Subcutaneous adipose tissue (tissue), 4 donors: Measurements from ENCODE around the gene TTC12. TPM values are rescaled to one million over a fixed set of nuclear protein-coding genes. Genes with fewer than 3 reads are reported as not detected.

ENCODE experiments used
- total RNA-seq, 4 donors: library from RNA; depleted of rRNA; stranded (reverse); fragments of >200 nt; gene quantifications; one replicate each; pipeline ENCODE4 v1.1.0, GENCODE V29; 2016
- TF ChIP-seq, protein P1 (sequence below): fragments of 450-650 bp; IDR thresholded peaks from one replicate; pipeline ENCODE4 v1.5.1; 2016; ENCODE audit warnings: low read depth, mild to moderate bottlenecking, control low read depth, antibody characterized with exemption, moderate library complexity

Gene TTC12
- total RNA-seq, 4 donors from 2014 or later = 10.6 to 17.7 (median 12.2) TPM

DNA sequence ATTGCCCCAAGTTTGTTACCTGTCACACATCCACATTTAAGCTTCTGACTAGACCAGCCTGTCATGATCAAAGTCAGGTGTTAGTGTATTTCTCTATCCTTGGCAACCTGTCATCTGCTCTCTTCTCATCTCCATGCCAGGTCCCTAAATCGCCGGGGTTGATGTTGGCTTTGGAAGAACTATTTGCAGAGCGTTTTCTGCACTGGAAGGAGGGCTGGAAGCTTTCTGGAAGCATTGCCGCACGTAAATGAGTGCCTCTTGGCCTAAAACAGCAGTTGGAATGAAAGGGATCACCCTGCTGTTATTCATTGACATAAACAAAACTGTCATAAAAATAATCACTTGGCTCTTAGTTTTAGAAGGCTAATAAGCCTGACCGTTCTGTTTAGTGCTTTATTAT lies 1.4 kb downstream of the TTC12 start:
- TF ChIP-seq, protein P1, sequence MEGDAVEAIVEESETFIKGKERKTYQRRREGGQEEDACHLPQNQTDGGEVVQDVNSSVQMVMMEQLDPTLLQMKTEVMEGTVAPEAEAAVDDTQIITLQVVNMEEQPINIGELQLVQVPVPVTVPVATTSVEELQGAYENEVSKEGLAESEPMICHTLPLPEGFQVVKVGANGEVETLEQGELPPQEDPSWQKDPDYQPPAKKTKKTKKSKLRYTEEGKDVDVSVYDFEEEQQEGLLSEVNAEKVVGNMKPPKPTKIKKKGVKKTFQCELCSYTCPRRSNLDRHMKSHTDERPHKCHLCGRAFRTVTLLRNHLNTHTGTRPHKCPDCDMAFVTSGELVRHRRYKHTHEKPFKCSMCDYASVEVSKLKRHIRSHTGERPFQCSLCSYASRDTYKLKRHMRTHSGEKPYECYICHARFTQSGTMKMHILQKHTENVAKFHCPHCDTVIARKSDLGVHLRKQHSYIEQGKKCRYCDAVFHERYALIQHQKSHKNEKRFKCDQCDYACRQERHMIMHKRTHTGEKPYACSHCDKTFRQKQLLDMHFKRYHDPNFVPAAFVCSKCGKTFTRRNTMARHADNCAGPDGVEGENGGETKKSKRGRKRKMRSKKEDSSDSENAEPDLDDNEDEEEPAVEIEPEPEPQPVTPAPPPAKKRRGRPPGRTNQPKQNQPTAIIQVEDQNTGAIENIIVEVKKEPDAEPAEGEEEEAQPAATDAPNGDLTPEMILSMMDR = no peak

DNA sequence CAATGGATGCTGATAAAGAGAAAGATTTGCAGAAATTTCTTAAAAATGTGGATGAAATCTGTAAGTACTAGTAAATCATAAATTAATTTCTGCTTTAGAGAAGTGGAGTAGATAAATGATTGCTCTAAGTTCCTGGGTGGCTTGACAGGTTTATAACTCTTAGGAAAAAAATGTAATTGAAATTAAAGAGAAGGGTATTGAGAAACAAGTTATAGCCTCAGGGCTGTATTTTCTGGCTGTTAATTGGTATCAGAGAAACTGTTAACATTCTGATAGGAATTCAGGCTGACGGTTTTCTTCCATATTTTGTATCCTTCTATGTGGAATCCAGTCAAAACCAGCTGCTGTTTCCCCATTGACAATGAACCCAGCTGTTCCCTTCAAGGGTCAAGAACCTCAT lies 1.9 kb downstream of the TTC12 start:
- TF ChIP-seq, protein P1 = no peak

DNA sequence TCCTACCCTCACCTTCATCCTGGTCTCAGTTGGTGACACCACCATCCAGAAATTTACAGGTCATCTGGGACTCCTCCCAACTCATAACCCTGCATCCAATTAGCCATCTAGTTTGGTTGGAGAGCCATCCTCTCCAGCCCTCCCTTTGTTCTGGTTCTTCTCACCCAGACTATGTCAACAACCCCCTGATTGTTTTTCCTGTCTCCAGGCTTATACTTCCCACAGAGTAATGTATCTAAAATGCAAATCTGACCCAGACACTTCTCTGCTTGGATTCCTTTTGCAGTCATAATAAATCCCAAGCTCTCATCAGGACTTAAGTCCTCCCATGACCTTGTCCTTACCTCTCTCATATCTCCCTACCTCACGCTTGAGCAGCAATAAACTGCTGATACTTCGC lies 3.0 kb downstream of the TTC12 start:
- TF ChIP-seq, protein P1 = no peak

DNA sequence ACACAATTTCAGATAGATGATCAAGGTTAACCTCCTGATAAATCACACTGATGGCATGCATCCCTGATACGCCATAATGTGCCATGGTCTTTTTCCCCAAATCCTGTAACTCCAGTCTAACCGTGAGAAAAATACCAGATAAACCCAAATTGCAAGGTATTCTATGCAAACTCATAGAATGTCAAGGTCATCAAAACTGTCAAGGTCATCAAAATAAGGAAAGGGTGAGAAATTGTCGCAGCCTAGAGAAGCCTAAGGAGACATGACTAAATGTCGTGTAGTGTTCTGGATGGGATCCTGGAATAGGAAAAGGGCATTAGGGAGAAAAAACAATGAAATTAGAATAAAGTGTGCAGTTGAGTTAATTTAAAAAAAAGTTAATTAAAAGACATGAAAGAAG lies 4.7 kb downstream of the TTC12 start:
- TF ChIP-seq, protein P1 = no peak

DNA sequence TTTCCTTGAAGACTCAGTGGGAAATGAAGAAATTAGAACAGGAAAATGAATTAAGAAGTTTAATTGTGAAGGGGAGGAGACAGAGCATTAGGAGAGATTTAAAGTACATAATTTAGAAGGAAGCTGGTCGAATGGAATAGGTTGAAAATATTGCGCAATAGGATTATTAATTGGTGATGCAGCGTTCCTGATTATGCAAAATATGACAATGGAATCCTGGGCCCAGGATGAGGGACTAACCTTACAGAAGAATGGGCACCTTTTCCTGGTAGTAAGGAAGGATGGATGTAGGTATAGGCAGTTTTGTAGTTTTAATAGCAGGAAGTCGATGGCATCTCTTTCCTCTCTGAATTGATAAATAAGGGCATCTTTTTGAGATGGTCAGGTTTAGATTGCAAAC lies 7.8 kb downstream of the TTC12 start:
- TF ChIP-seq, protein P1 = no peak

DNA sequence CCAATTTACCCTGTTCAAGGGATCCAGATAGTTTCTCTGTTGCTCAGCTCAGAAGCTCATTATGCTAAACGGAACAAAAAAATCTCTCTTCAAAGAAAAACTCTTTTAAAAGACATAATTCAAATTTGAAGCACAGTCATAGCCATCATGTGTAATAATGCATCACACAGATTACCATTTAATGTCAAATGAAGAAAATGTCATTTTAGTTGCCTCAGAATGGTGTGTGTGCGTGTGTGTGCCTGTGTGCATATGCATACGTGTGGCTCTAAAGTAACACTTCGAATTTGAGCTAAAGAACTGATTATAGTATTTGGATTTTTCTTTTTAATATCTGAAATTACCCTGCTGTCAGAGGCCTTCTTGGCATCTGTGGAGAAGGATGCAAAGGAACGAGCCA lies 9.9 kb downstream of the TTC12 start:
- TF ChIP-seq, protein P1 = no peak

DNA sequence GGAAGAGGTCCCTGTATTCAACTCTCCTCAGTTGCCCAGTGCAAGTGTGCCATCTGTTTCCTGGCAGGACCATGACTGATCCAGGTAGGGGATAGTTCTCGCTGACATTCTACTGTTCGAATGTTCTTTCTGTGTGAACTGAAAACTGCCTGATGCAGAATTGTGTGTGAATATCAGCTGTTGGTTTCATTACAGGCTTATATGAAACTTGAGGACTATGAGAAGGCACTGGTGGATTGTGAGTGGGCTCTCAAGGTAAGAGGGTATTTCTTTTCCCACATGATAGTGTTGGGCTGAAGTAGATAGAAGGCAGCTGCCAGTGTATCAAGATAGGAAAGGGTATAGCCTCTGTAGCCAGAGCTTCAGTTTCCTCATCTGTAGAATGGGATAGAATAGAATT lies 15.3 kb downstream of the TTC12 start:
- TF ChIP-seq, protein P1 = no peak
